Astrocyte of the cerebellum (primary cell): Measurements from ENCODE around the gene HMCN2.

Source experiments
- DNase-seq: peaks from one replicate; pipeline ENCODE4 v3.0.0-alpha.2; 2011; ENCODE audit warnings: low read depth
- H3K4me3 ChIP-seq: 2 replicates; pipeline ENCODE4 v1.5.1; 2011; ENCODE audit warnings: mild to moderate bottlenecking, low read depth, low read length, moderate library complexity
- CTCF ChIP-seq: IDR thresholded peaks from 2 replicates; pipeline ENCODE4 v1.5.1; 2012; ENCODE audit warnings: low read length, low read depth, moderate library complexity, mild to moderate bottlenecking; ENCODE audit errors: missing control alignments
- in situ Hi-C: cut with HindIII; loops from 2 replicates; pipeline ENCODE4 v1.10.0; 2017; ENCODE audit warnings: low sequenced_read_pairs

The HMCN2 gene

GRCh38 chr9:130451004-130451390, 185.4 kb downstream of the HMCN2 start:
- TF ChIP-seq CTCF, result no peak
- in situ Hi-C loops, result no loop called here
- no peak for DNase-seq
- no peak overlapping the region for H3K4me3 ChIP-seq

DNA sequence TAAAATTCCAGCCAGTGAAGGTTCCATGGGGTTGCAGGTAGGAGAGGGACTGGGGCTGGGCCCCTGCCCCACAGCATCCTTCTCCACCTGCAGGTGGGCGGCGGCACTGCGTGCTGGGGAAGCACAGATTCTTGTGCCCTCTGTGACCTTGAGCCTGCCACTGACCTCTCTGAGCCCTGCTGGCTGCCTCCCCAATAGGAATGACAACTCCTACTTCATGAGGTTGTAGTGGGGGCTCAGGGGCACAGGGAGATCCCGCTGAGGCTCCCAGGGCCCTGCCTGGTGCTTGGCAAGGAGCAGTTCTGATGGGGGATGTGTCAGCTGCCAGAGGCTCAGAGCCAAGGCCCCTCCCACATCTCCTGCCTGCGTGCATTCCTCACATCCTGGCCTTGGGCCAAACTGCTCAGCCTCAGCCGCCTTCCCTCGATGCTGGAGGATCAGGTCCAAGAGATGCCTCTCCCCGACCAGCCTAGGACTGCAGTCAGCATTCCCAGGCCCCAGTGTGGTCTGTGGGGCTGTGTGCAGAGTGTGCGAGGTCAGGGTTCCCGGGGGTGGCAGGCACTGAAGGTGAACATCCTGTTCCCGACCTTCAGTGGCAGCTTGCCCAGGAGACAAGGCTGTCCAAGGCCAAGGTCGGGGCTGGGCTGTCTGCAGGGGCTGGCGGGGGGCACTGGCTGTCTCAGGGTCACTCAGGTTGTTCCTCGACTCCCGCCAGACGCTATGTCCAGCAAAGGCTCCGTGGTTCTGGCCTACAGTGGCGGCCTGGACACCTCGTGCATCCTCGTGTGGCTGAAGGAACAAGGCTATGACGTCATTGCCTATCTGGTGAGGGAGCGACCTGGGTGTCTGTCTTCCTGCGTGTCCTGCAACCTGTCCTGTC, 186.2 kb downstream of the HMCN2 start:
- TF ChIP-seq CTCF, result peak; percentile 67
- in situ Hi-C loops, result no loop called here
- peak; percentile 95 for DNase-seq
- H3K4me3 ChIP-seq, result no peak overlapping the region

DNA sequence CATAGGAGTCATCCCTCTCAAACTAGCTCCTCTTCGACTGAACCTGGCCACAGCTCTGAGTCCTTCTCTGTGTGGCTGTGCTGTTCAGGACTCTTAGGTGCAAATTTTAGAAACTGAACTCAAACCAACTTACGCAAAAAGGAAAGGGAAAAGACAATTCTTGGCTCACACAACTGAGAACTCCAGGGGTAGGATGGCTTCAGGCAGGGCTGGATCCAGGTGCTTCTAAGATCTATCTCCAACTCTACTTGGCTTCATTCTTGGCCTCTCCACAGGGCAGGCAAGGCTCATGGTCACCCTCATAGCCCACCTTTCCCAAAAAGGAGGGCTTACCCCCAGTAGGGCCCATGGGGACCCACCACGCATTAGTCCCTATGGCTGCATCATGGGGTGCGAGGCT, 187.3 kb downstream of the HMCN2 start:
- in situ Hi-C loops, result no loop called here
- no peak for DNase-seq
- no peak for TF ChIP-seq CTCF

DNA sequence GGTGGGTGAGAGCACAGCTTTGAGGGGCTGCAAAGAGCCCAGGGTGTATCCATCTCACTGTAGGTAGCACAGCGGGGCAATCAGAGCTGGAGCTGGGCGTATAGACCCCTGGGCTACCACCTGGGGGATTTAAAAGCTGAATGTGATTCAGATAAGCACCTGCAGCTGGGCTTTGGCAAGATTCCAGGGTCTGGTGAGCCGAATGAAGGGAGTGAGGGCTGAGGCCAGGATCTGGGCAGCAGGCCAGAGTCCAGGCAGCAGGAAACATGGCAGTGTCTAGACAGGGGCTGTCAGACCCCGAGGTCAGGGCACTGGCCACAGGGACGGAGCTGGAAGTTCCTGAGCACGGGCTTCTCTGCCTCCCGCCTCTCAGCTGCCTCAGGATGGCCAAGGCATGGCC, 187.9 kb downstream of the HMCN2 start:
- no peak overlapping the region for H3K4me3 ChIP-seq
- no peak for TF ChIP-seq CTCF
- DNase-seq, result peak; percentile 36
- in situ Hi-C loops, result no loop called here

More for the DNA sequence above, 187.3 kb downstream of the HMCN2 start:
- no peak overlapping the region for H3K4me3 ChIP-seq

- no peak for DNase-seq
- no peak for TF ChIP-seq CTCF
- no peak overlapping the region for H3K4me3 ChIP-seq
- in situ Hi-C loops, result no loop called here
Measured at GRCh38 chr9:130454096-130454811, 188.7 kb downstream of the HMCN2 start.

DNA sequence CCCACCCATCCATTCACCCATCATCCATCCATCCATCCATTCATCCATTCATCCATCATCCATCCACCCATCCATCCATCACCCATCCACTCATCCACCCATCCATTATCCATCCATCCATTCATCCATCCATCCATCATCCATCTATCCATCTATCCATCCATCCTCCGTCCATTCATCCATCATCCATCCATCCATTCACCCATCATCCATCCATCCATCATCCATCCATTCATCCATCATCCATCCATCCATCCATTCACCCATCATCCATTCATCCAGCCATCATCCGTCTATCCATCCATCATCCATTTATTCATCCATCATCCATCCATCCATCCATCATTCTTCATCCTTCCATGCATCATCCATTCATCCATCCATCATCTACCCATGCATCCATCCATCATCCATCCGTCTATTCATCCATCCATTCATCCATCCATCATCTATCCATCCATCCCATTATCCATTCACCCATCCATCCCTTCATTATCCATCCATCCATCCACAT, 189.3 kb downstream of the HMCN2 start:
- H3K4me3 ChIP-seq, result no peak overlapping the region
- no peak for DNase-seq
- in situ Hi-C loops, result no loop called here
- TF ChIP-seq CTCF, result no peak
